Omental fat pad (tissue), 4 donors: ENCODE measurements around the gene APOBEC3H. TPM values are rescaled to one million over a fixed set of nuclear protein-coding genes. Genes with fewer than 3 reads are reported as not detected.
"Not testable (repeated sequence)": the region's sequence is repeated elsewhere in the genome, so short reads cannot be mapped to it uniquely, and the experiment has no call there.

Experiments
- ATAC-seq: fragments of 150-250 bp; one replicate; pipeline ENCODE4 v1.9.1; 2016; ENCODE audit warnings: mild to moderate bottlenecking, moderate library complexity; ENCODE audit not compliant: low FRiP score
- DNase-seq: peaks from one replicate; pipeline ENCODE4 v3.0.0-alpha.2; 2019; ENCODE audit warnings: low spot score
- CTCF ChIP-seq, 3 donors: fragments of 450-650 bp; IDR thresholded peaks; one replicate each; pipeline ENCODE4 v1.5.1; 2016 to 2017; ENCODE audit warnings: antibody characterized with exemption in 3 of 3, mild to moderate bottlenecking in 3 of 3, moderate library complexity in 2 of 3
- total RNA-seq, 4 donors: library from RNA; depleted of rRNA; stranded (reverse); fragments of >200 nt; gene quantifications; one replicate each; pipeline ENCODE4 v1.1.0, GENCODE V29; 2016

Gene APOBEC3H
- under 1 TPM in 2 of 4 donors, not detected in 2; 0.63 to 0.95 TPM for total RNA-seq

DNA sequence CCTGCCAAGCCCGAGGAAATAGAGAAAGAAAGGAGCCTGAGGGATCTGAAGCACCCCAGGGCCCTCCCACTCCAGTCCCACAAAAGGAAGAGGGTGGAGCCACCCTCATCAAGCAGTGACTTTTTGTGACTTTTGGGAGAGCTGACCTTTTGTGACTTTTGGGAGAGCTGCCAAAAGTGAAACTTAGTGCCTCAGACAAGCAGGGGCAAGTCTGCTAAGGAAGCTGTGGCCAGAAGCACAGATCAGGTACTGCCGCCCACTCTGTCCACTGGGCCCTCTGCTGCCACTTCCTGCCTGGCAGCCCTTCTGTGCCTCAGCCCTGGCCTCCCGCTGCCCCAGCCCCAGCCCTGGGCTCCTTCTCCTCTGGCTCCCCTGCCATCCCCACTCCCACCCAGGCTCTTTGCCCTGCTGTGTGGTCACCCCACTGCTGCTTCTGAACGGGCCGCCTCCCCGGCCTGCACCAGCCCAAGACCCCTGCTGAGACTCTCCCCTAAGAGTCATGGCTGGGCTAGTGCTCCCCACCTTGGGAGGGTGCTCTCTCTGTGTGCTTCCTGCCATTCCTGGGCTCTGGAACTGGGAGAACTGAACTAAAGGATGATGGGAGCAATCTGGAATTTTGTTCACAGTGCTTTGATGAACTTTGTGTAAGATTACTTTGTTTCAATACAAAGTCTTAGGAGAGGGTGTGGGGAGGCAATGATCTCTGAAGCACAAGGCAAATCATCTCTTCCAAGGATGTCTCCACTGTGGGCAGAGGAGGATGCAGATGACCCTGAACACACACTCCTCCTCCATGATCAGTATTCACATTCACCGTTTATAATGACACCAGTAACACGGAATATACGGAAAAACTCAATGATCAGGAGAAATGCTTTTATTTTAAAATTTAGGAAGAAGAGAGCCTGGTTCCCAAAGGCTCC is at the start of gene APOBEC3H:
TSS of gene APOBEC3H (plus strand) at position 147 of the 923 bp plus-strand sequence. CDS start 3,035 bp downstream, outside the sequence.
- no peak for ATAC-seq
- no peak for DNase-seq
- no peak for TF ChIP-seq CTCF (IDR thresholded peaks at IDR 0.05)

- not testable (repeated sequence) for DNase-seq, ATAC-seq
Measured at GRCh38 chr22:39049486-39049885, 47.6 kb upstream of the APOBEC3H start.

DNA sequence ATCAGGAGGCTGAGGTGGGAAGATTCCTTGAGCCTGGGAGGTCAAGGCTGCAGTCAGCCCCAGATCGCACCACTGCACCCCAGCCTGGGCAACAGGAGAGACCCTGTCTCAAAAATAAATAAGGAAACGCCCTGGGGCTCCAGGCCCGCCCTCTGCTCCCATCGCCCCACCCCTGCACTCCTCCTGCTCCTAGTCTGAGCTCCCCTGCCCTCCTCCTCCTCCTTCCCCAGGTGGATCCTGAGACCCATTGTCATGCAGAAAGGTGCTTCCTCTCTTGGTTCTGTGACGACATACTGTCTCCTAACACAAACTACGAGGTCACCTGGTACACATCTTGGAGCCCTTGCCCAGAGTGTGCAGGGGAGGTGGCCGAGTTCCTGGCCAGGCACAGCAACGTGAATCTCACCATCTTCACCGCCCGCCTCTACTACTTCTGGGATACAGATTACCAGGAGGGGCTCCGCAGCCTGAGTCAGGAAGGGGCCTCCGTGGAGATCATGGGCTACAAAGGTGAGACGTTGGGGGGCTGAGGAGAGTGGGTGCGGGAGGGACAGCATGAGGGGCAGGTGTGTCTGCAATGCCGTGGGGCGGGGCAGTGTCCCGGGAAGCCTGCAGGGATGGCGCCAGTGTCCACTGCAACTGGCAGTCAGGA is 45.1 kb upstream of the APOBEC3H start:
- not testable (repeated sequence) for DNase-seq
- ATAC-seq = peak; percentile 38

DNA sequence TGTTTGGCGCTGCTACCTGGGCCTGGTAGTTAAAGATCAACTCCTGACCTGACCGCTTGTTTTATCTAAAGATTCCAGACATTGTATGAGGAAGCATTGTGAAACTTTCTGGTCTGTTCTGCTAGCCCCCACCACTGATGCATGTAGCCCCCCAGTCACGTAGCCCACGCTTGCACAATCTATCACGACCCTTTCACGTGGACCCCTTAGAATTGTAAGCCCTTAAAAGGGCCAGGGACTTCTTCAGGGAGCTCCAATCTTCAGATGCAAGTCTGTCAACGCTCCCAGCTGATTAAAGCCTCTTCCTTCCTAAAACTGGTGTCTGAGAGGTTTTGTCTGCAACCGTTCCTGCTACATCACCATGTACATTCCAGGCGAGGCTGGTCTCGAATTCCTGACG is 41.4 kb upstream of the APOBEC3H start:
- ATAC-seq = no peak
- no peak for DNase-seq
- TF ChIP-seq CTCF (IDR thresholded peaks at IDR 0.05) = no peak

GRCh38 chr22:39061290-39061689 is 35.8 kb upstream of the APOBEC3H start:
- DNase-seq, ATAC-seq: not testable (repeated sequence)

GRCh38 chr22:39061951-39062350 is 35.1 kb upstream of the APOBEC3H start:
- ATAC-seq, DNase-seq: not testable (repeated sequence)

GRCh38 chr22:39063904-39064303 is 33.1 kb upstream of the APOBEC3H start:
- not testable (repeated sequence) for DNase-seq, ATAC-seq

- not testable (repeated sequence) for DNase-seq, ATAC-seq
Measured at GRCh38 chr22:39066442-39067276, 30.4 kb upstream of the APOBEC3H start.

- DNase-seq = no peak
- ATAC-seq = no peak
Measured at GRCh38 chr22:39068033-39068785, 28.8 kb upstream of the APOBEC3H start.

More at GRCh38 chr22:39068033-39068785, 28.8 kb upstream of the APOBEC3H start:
- no peak for TF ChIP-seq CTCF (IDR thresholded peaks at IDR 0.05)
